ENCODE results near the gene CHCHD6. TPM values are rescaled to one million over a fixed set of nuclear protein-coding genes. Genes with fewer than 3 reads are reported as not detected.

Gene CHCHD6
- total RNA-seq, 1 donor from 2014 or later = 17.2 TPM

GRCh38 chr3:126678693-126679317, 25.2 kb upstream of the CHCHD6 start:
- H3K4me1 Mint-ChIP-seq (ENCODE audit: low read depth, unreplicated experiment) = peaks cover 17% of the 10 kb centered on the region
- no peaks in the 10 kb centered on the region for H3K36me3 Mint-ChIP-seq (ENCODE audit: unreplicated experiment)
- no peak overlapping the region for H3K27ac Mint-ChIP-seq (ENCODE audit: unreplicated experiment)
- no peak for DNase-seq
- H3K27me3 Mint-ChIP-seq (ENCODE audit: unreplicated experiment) = peaks cover 2% of the 10 kb centered on the region
- peaks cover 6% of the 10 kb centered on the region for H3K9me3 Mint-ChIP-seq (ENCODE audit: unreplicated experiment)
- peak overlapping the region; percentile 45 for H3K4me3 Mint-ChIP-seq (ENCODE audit: unreplicated experiment)
- TF ChIP-seq, protein P1, sequence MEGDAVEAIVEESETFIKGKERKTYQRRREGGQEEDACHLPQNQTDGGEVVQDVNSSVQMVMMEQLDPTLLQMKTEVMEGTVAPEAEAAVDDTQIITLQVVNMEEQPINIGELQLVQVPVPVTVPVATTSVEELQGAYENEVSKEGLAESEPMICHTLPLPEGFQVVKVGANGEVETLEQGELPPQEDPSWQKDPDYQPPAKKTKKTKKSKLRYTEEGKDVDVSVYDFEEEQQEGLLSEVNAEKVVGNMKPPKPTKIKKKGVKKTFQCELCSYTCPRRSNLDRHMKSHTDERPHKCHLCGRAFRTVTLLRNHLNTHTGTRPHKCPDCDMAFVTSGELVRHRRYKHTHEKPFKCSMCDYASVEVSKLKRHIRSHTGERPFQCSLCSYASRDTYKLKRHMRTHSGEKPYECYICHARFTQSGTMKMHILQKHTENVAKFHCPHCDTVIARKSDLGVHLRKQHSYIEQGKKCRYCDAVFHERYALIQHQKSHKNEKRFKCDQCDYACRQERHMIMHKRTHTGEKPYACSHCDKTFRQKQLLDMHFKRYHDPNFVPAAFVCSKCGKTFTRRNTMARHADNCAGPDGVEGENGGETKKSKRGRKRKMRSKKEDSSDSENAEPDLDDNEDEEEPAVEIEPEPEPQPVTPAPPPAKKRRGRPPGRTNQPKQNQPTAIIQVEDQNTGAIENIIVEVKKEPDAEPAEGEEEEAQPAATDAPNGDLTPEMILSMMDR (IDR thresholded peaks at IDR 0.05; ENCODE audit: partially characterized antibody, unreplicated experiment) = no peak

- DNase-seq = peak; percentile 96
- Mint-ChIP-seq H3K4me3 (ENCODE audit: unreplicated experiment) (peak overlapping the region; percentile 45), H3K4me1 (ENCODE audit: low read depth, unreplicated experiment) (peaks cover 20% of the 10 kb centered on the region), H3K9me3 (ENCODE audit: unreplicated experiment) (peaks cover 6% of the 10 kb centered on the region), H3K27ac (ENCODE audit: unreplicated experiment) (no peak overlapping the region), H3K36me3 (ENCODE audit: unreplicated experiment) (no peaks in the 10 kb centered on the region), H3K27me3 (ENCODE audit: unreplicated experiment) (peaks cover 2% of the 10 kb centered on the region)
- TF ChIP-seq, protein P1 (IDR thresholded peaks at IDR 0.05; ENCODE audit: partially characterized antibody, unreplicated experiment) = peak; percentile 99
These were observed 24.7 kb upstream of the CHCHD6 start for GRCh38 chr3:126679318-126679751.

GRCh38 chr3:126679831-126680666, 24.0 kb upstream of the CHCHD6 start:
- peaks cover 2% of the 10 kb centered on the region for H3K27me3 Mint-ChIP-seq (ENCODE audit: unreplicated experiment)

GRCh38 chr3:126680667-126681055, 23.4 kb upstream of the CHCHD6 start:
- peaks cover 24% of the 10 kb centered on the region for H3K4me1 Mint-ChIP-seq (ENCODE audit: low read depth, unreplicated experiment)
- H3K27ac Mint-ChIP-seq (ENCODE audit: unreplicated experiment) = no peak overlapping the region
- peaks cover 8% of the 10 kb centered on the region for H3K9me3 Mint-ChIP-seq (ENCODE audit: unreplicated experiment)
- TF ChIP-seq, protein P1 (IDR thresholded peaks at IDR 0.05; ENCODE audit: partially characterized antibody, unreplicated experiment) = no peak
- peaks cover 3% of the 10 kb centered on the region for H3K27me3 Mint-ChIP-seq (ENCODE audit: unreplicated experiment)
- DNase-seq = no peak
- no peaks in the 10 kb centered on the region for H3K36me3 Mint-ChIP-seq (ENCODE audit: unreplicated experiment)
- no peak overlapping the region for H3K4me3 Mint-ChIP-seq (ENCODE audit: unreplicated experiment)

More at GRCh38 chr3:126679831-126680666, 24.0 kb upstream of the CHCHD6 start:
- Mint-ChIP-seq H3K9me3 (ENCODE audit: unreplicated experiment) (peaks cover 6% of the 10 kb centered on the region), H3K4me1 (ENCODE audit: low read depth, unreplicated experiment) (peaks cover 24% of the 10 kb centered on the region), H3K36me3 (ENCODE audit: unreplicated experiment) (no peaks in the 10 kb centered on the region), H3K27ac (ENCODE audit: unreplicated experiment) (no peak overlapping the region), H3K4me3 (ENCODE audit: unreplicated experiment) (no peak overlapping the region)
- TF ChIP-seq, protein P1 (IDR thresholded peaks at IDR 0.05; ENCODE audit: partially characterized antibody, unreplicated experiment) = no peak
- no peak for DNase-seq

DNA sequence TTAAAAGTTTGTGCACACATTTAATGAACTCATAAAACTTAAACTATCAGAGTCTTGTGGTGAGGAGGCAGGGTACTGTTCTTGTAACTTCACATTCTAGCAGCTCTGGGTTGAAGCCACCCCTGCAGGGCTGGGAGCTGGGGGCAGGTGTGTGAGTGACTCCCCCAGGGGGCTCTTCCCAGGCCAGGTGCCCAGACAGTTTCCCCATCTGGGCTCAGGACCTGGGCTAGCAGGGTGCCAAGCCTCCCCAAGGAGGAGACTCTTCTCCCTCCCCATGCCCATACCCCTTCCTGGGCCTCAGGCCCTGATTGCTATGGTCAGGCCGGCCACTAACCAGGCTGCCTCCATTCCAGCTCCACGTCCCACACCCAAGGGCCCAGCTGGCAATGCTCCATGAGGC, 22.0 kb upstream of the CHCHD6 start:
- Mint-ChIP-seq H3K4me1 (ENCODE audit: low read depth, unreplicated experiment) (peaks cover 20% of the 10 kb centered on the region), H3K9me3 (ENCODE audit: unreplicated experiment) (peaks cover 7% of the 10 kb centered on the region), H3K27me3 (ENCODE audit: unreplicated experiment) (peaks cover 3% of the 10 kb centered on the region), H3K36me3 (ENCODE audit: unreplicated experiment) (no peaks in the 10 kb centered on the region), H3K27ac (ENCODE audit: unreplicated experiment) (no peak overlapping the region), H3K4me3 (ENCODE audit: unreplicated experiment) (no peak overlapping the region)
- DNase-seq = no peak
- TF ChIP-seq, protein P1 (IDR thresholded peaks at IDR 0.05; ENCODE audit: partially characterized antibody, unreplicated experiment) = no peak
